GM12872 (cell line): Measurements from ENCODE around the gene TSNAX.

ENCODE experiments used
- CTCF ChIP-seq: IDR thresholded peaks from 3 replicates; pipeline ENCODE4 v1.5.1; 2011; ENCODE audit warnings: low read depth, mild to moderate bottlenecking, low read length, moderate library complexity; ENCODE audit not compliant: insufficient read depth

Gene TSNAX

GRCh38 chr1:231540847-231541246 lies 12.4 kb downstream of the TSNAX start:
- no peak for TF ChIP-seq CTCF

- TF ChIP-seq CTCF: no peak
Observed at GRCh38 chr1:231541842-231542241, 13.4 kb downstream of the TSNAX start.

- no peak for TF ChIP-seq CTCF
Observed at GRCh38 chr1:231544943-231545592, 16.6 kb downstream of the TSNAX start.

GRCh38 chr1:231546693-231547092 lies 18.2 kb downstream of the TSNAX start:
- TF ChIP-seq CTCF: no peak

GRCh38 chr1:231549733-231550447 lies 21.4 kb downstream of the TSNAX start:
- no peak for TF ChIP-seq CTCF

- peak; percentile 70 for TF ChIP-seq CTCF
Observed at GRCh38 chr1:231550448-231550781, 21.9 kb downstream of the TSNAX start.

GRCh38 chr1:231553320-231553719 lies 24.9 kb downstream of the TSNAX start:
- no peak for TF ChIP-seq CTCF
